Measurements from ENCODE around the gene TVP23B.
"Not testable (repeated sequence)": the region's sequence is repeated elsewhere in the genome, so short reads cannot be mapped to it uniquely, and the experiment has no call there.

The TVP23B gene

GRCh38 chr17:18755969-18756368, 25.0 kb upstream of the TVP23B start:
- H3K9me3 ChIP-seq (replicated peaks; ENCODE audit: low read length); H3K4me1 ChIP-seq (ENCODE audit: control insufficient read depth, insufficient read depth, low read length); H3K4me3 ChIP-seq (ENCODE audit: low read length); H3K9ac ChIP-seq (ENCODE audit: low read depth, low read length); H3K36me3 ChIP-seq (ENCODE audit: insufficient read depth, low read length); H3K27me3 ChIP-seq (ENCODE audit: control insufficient read depth, insufficient read depth, low read length); H3K4me2 ChIP-seq (ENCODE audit: low read length): not testable (repeated sequence)

GRCh38 chr17:18757368-18758044, 23.5 kb upstream of the TVP23B start:
- not testable (repeated sequence) for H3K9me3 ChIP-seq (replicated peaks; ENCODE audit: low read length); H3K36me3 ChIP-seq (ENCODE audit: insufficient read depth, low read length); H3K9ac ChIP-seq (ENCODE audit: low read depth, low read length); H3K4me3 ChIP-seq (ENCODE audit: low read length); H3K4me2 ChIP-seq (ENCODE audit: low read length); H3K27me3 ChIP-seq (ENCODE audit: control insufficient read depth, insufficient read depth, low read length); H3K4me1 ChIP-seq (ENCODE audit: control insufficient read depth, insufficient read depth, low read length)

- H3K4me1 ChIP-seq (ENCODE audit: control insufficient read depth, insufficient read depth, low read length); H3K4me3 ChIP-seq (ENCODE audit: low read length); H3K36me3 ChIP-seq (ENCODE audit: insufficient read depth, low read length); H3K9me3 ChIP-seq (replicated peaks; ENCODE audit: low read length); H3K27me3 ChIP-seq (ENCODE audit: control insufficient read depth, insufficient read depth, low read length); H3K9ac ChIP-seq (ENCODE audit: low read depth, low read length); H3K4me2 ChIP-seq (ENCODE audit: low read length): not testable (repeated sequence)
Measured at GRCh38 chr17:18758344-18758743, 22.6 kb upstream of the TVP23B start.

GRCh38 chr17:18760221-18760620, 20.8 kb upstream of the TVP23B start:
- not testable (repeated sequence) for H3K9me3 ChIP-seq (replicated peaks; ENCODE audit: low read length); H3K36me3 ChIP-seq (ENCODE audit: insufficient read depth, low read length); H3K4me2 ChIP-seq (ENCODE audit: low read length); H3K4me1 ChIP-seq (ENCODE audit: control insufficient read depth, insufficient read depth, low read length); H3K4me3 ChIP-seq (ENCODE audit: low read length); H3K9ac ChIP-seq (ENCODE audit: low read depth, low read length); H3K27me3 ChIP-seq (ENCODE audit: control insufficient read depth, insufficient read depth, low read length)

- H3K9ac ChIP-seq (ENCODE audit: low read depth, low read length); H3K4me3 ChIP-seq (ENCODE audit: low read length); H3K4me2 ChIP-seq (ENCODE audit: low read length); H3K4me1 ChIP-seq (ENCODE audit: control insufficient read depth, insufficient read depth, low read length); H3K36me3 ChIP-seq (ENCODE audit: insufficient read depth, low read length); H3K9me3 ChIP-seq (replicated peaks; ENCODE audit: low read length); H3K27me3 ChIP-seq (ENCODE audit: control insufficient read depth, insufficient read depth, low read length): not testable (repeated sequence)
Measured at GRCh38 chr17:18770572-18770971, 10.4 kb upstream of the TVP23B start.

- not testable (repeated sequence) for H3K9ac ChIP-seq (ENCODE audit: low read depth, low read length); H3K4me3 ChIP-seq (ENCODE audit: low read length); H3K9me3 ChIP-seq (replicated peaks; ENCODE audit: low read length); H3K4me1 ChIP-seq (ENCODE audit: control insufficient read depth, insufficient read depth, low read length); H3K27me3 ChIP-seq (ENCODE audit: control insufficient read depth, insufficient read depth, low read length); H3K36me3 ChIP-seq (ENCODE audit: insufficient read depth, low read length); H3K4me2 ChIP-seq (ENCODE audit: low read length)
Measured at GRCh38 chr17:18771066-18771465, 9.9 kb upstream of the TVP23B start.

GRCh38 chr17:18772471-18772870, 8.5 kb upstream of the TVP23B start:
- Histone ChIP-seq H3K27me3 (ENCODE audit: control insufficient read depth, insufficient read depth, low read length) (peaks cover 8% of the 10 kb centered on the region), H3K9me3 (replicated peaks; ENCODE audit: low read length) (no peaks in the 10 kb centered on the region), H3K9ac (ENCODE audit: low read depth, low read length) (no peak overlapping the region), H3K4me3 (ENCODE audit: low read length) (no peak overlapping the region), H3K36me3 (ENCODE audit: insufficient read depth, low read length) (no peaks in the 10 kb centered on the region), H3K4me1 (ENCODE audit: control insufficient read depth, insufficient read depth, low read length) (no peaks in the 10 kb centered on the region), H3K4me2 (ENCODE audit: low read length) (no peak overlapping the region)

GRCh38 chr17:18781805-18782204, 822 bp downstream of the TVP23B start:
- Histone ChIP-seq H3K4me3 (ENCODE audit: low read length) (peak overlapping the region; percentile 77), H3K4me2 (ENCODE audit: low read length) (peak overlapping the region; percentile 73), H3K9ac (ENCODE audit: low read depth, low read length) (peak overlapping the region; percentile 87)
- H3K4me1 ChIP-seq (ENCODE audit: control insufficient read depth, insufficient read depth, low read length); H3K9me3 ChIP-seq (replicated peaks; ENCODE audit: low read length); H3K27me3 ChIP-seq (ENCODE audit: control insufficient read depth, insufficient read depth, low read length); H3K36me3 ChIP-seq (ENCODE audit: insufficient read depth, low read length): not testable (repeated sequence)

GRCh38 chr17:18785933-18786332, 5.0 kb downstream of the TVP23B start:
- not testable (repeated sequence) for H3K9me3 ChIP-seq (replicated peaks; ENCODE audit: low read length); H3K4me2 ChIP-seq (ENCODE audit: low read length); H3K9ac ChIP-seq (ENCODE audit: low read depth, low read length)

GRCh38 chr17:18786890-18787289, 5.9 kb downstream of the TVP23B start:
- not testable (repeated sequence) for H3K9ac ChIP-seq (ENCODE audit: low read depth, low read length); H3K9me3 ChIP-seq (replicated peaks; ENCODE audit: low read length); H3K27me3 ChIP-seq (ENCODE audit: control insufficient read depth, insufficient read depth, low read length); H3K36me3 ChIP-seq (ENCODE audit: insufficient read depth, low read length); H3K4me2 ChIP-seq (ENCODE audit: low read length); H3K4me1 ChIP-seq (ENCODE audit: control insufficient read depth, insufficient read depth, low read length); H3K4me3 ChIP-seq (ENCODE audit: low read length)

More at GRCh38 chr17:18785933-18786332, 5.0 kb downstream of the TVP23B start:
- not testable (repeated sequence) for H3K4me3 ChIP-seq (ENCODE audit: low read length); H3K27me3 ChIP-seq (ENCODE audit: control insufficient read depth, insufficient read depth, low read length); H3K36me3 ChIP-seq (ENCODE audit: insufficient read depth, low read length); H3K4me1 ChIP-seq (ENCODE audit: control insufficient read depth, insufficient read depth, low read length)

- not testable (repeated sequence) for H3K36me3 ChIP-seq (ENCODE audit: insufficient read depth, low read length); H3K27me3 ChIP-seq (ENCODE audit: control insufficient read depth, insufficient read depth, low read length)
Measured at GRCh38 chr17:18791402-18791801, 10.4 kb downstream of the TVP23B start.

GRCh38 chr17:18794841-18795240, 13.9 kb downstream of the TVP23B start:
- H3K36me3 ChIP-seq (ENCODE audit: insufficient read depth, low read length): peaks cover 12% of the 10 kb centered on the region
- H3K27me3 ChIP-seq (ENCODE audit: control insufficient read depth, insufficient read depth, low read length); H3K4me1 ChIP-seq (ENCODE audit: control insufficient read depth, insufficient read depth, low read length); H3K9ac ChIP-seq (ENCODE audit: low read depth, low read length); H3K9me3 ChIP-seq (replicated peaks; ENCODE audit: low read length); H3K4me2 ChIP-seq (ENCODE audit: low read length); H3K4me3 ChIP-seq (ENCODE audit: low read length): not testable (repeated sequence)

More at GRCh38 chr17:18791402-18791801, 10.4 kb downstream of the TVP23B start:
- H3K9ac ChIP-seq (ENCODE audit: low read depth, low read length); H3K9me3 ChIP-seq (replicated peaks; ENCODE audit: low read length); H3K4me2 ChIP-seq (ENCODE audit: low read length); H3K4me1 ChIP-seq (ENCODE audit: control insufficient read depth, insufficient read depth, low read length); H3K4me3 ChIP-seq (ENCODE audit: low read length): not testable (repeated sequence)

All from skeletal muscle satellite cell (primary cell).